GM21360 (cell line): ENCODE results near the gene PRDM1.
A peak's percentile ranks its signal among the peaks of the same experiment; 100 is the strongest.

Source experiments
- ATAC-seq: cut with Tn5 transposase; IDR thresholded peaks from one replicate; pipeline ENCODE4 v1.9.1; 2021; ENCODE audit warnings: mild to moderate bottlenecking, moderate library complexity; ENCODE audit not compliant: unreplicated experiment

Gene PRDM1

DNA sequence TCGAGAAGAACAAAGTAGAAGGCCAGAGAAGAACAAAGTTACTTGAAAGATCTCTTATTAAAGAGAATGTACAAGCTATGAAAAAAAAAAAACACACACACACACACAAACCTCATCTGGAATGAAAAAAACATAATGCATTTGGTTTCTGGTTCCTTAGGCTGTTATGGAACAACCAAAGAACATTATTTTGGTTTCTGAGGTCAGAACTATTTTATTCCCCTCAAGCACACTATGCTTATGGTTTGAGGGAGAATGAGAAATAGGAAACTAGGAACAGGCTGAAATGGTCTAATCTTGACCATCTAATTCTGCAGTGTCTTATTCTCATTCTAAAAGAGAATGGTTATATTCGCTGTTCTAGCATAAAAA is 8.8 kb downstream of the PRDM1 start:
- ATAC-seq = no peak

DNA sequence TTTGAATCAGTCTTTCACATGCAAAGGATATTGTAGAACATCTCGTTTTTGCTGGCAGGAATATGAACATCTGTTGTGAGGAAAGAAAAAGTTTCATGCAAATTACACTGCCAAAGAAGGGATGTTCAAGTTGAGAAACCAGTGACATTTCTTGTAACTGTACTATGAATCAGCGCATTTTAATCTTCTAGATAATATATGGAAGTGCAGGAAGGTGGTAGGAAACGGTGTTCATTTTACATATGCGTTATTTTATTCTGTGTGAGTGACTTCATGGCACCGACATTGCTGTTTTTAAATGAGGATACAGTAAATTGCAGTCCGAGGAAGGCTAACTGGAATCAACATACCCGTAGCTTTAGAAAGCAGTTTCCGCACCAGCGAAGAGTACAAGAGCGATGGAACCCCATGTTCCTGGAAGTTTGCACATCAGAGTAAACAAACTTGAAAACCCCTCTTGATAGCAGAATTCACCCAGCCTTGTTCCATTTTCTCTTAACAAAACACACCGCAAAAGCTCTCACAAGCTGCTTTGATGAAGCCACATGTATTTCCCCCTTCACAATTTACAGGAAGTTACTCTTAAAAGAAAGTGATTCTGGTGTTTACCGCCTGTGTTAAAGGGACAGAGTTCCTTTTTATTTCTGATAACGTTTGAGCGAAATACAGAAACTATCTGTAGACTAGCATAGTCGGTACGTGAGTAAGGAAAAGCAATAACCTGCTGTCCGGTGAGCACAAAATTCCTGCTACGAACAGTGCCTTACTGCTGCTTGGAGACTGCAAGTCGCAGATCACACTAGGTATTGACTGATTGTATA is 11.5 kb downstream of the PRDM1 start:
- peak; percentile 43 for ATAC-seq

DNA sequence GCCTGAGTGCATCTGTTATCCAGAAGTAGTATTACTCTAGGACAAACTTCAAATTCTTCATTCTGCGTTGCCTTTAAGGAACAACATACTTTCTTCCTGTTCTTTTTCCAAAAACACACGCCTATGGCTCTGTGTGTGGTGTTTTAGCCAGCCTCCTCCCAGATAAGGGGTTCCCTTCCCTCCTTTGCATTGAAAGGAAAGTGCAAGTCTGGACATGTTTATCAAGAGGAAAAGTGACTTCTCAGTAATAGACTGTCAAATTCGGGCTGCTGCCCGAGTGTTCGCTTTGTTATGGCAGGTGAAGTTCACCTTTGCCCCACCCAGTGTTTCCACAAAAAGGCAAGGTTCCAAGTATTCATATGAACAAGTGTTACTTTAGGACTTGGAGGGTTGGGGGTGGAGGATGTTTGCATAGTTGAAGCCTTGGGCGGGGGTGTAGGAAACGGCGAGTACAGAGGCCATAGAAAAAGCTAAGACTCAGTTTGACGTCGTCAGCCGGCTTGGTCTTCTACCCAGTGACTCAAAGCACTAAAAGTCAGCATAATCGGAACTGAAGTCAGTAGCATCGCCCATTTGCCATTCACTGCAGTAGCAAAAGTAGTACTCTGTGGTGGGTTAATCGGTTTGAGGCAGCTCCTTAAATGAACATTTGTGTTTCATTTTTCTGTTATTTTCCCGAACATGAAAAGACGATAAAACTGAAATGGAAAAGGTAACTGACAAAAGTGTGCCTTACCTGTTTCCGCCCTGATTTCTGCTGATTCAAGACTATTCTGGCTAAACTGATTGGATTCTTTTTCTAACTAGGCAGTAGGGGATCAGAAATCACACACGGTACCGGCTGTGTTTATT is 12.5 kb downstream of the PRDM1 start:
- ATAC-seq = peak; percentile 38

DNA sequence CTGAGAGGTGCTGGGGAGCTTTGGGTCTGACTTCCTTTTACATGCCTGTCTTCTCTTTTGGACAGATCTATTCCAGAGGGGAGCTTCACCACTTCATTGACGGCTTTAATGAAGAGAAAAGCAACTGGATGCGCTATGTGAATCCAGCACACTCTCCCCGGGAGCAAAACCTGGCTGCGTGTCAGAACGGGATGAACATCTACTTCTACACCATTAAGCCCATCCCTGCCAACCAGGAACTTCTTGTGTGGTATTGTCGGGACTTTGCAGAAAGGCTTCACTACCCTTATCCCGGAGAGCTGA is 13.1 kb downstream of the PRDM1 start:
- ATAC-seq = no peak

DNA sequence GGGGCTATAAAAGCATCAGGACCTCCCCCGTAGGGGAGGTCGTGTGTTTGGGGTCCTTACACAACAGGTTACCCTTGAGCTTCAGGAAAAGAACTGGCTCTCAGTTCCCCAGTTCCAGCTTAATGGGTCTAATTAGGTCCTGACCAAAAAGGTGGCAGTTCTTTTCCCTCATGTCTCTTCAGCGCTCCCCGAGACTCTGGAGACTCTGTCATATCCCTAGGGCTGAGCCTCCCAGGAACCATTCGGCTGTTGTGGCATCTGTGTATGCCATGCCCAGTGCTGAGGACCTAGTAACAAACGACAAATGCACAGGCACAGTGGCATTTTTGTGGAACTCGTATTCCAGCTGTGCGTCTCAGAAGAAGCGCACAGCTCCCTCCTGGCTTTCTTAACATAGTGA is 14.6 kb downstream of the PRDM1 start:
- ATAC-seq = no peak

DNA sequence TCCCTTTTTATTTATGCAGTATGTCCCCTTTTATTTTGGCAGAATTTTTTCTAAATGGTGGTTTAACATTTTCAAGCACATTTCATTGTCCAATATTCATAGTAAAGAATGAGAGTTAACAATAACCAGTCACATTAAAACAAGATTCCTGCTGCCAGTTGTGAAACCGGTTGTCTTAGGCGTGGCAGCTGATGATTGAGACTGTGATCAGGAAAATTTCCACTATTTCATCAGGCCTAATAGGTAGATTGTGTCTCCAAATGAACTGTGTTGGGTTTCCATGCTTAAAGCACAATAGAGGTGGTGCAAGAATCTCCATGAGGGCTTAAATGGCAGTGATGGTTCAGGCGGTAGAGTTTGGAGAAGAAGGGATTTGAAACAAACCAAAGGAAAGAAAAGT is 15.3 kb downstream of the PRDM1 start:
- no peak for ATAC-seq

DNA sequence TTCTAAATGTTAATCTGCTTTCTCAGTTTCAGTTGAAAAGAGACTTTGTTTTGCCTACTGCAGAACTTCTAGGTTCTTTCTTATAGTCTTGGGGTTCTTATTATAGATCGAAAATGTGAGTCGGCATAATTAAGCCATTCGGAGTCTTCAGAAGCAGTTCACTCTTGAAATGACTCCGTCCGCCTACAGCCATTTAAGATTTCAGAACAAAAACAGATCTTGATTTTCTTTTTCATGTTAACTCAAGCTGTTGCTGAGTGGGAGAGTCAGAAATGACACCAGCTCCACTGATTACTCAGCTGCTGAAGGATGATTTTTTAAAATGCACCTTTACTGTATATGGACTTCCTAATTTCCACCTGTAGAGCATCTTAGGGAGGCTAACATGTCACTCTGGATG is 15.9 kb downstream of the PRDM1 start:
- peak; percentile 63 for ATAC-seq

DNA sequence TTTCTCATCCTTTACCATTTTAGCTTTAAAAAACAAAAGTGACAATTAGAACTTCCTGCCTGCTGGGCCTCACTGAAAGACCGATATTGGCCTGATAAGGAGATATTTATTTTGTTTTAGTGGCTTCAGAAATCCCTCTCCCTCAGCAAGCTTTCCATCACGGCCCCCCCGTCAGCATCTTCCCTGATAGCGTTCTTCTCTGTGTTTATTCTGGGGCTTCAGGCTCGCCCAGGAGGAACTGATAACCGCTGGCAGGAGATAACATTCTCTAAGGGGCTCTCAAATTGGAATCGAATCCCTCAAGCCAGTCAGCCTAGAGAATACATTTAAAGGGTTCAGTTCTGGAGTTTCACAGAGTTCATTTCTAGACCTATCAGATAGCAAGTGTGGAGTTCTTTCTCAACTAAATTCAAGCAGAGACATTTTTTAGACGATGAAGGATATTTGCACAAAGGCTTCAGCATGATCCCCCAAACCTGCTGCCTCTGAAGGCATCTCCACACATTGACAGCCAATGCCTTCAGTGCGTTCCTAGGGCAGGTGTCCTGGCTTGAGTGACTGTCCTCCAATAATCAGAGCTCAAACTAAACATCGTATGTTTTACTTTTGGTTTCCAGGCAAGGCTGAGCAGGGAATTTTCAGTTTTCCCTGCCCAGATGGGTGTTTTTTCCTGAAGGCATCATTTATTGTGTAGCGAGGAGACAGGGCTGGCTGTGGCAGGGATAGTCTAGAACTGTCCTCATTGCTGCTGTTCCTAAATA is 17.0 kb downstream of the PRDM1 start:
- ATAC-seq = no peak

DNA sequence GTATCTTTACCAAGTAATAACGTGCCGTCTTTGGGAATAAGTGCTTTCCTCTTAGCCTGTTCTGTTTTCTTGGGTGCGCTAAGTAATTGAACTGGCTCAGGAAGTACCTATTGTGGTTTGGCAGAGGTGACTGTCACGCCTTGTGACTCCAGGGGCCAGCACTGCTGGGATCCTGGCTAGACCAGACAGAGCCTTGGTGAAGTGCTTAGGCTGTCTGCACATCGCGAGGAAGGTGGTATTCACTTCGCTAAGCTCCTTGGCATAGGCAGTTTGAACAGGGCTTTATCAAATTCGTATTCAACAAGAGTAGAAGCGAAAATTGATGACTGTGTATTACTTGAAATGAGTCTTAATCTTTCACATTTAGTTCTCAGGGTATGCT is 17.6 kb downstream of the PRDM1 start:
- peak; percentile 34 for ATAC-seq

DNA sequence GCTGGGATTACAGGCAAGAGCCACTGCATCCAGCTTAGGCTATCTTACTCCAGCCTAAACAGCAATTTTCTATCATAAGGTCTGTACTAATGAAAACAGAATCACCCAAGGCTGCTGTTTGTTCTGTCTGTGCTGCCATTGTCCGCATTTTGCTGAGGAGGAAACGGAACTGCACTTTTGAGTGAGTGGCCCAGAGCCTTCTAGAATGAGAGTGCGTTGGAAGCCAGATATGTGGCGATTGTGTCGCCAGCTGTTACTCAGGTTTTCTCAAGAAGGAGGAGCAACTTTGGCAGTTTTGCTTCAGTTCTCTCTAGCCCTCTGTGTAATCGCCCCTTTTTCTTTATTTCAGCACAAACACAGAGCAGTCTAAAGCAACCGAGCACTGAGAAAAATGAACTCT is 18.3 kb downstream of the PRDM1 start:
- no peak for ATAC-seq

DNA sequence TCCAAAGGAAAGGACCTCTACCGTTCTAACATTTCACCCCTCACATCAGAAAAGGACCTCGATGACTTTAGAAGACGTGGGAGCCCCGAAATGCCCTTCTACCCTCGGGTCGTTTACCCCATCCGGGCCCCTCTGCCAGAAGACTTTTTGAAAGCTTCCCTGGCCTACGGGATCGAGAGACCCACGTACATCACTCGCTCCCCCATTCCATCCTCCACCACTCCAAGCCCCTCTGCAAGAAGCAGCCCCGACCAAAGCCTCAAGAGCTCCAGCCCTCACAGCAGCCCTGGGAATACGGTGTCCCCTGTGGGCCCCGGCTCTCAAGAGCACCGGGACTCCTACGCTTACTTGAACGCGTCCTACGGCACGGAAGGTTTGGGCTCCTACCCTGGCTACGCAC is 18.8 kb downstream of the PRDM1 start:
- no peak for ATAC-seq

DNA sequence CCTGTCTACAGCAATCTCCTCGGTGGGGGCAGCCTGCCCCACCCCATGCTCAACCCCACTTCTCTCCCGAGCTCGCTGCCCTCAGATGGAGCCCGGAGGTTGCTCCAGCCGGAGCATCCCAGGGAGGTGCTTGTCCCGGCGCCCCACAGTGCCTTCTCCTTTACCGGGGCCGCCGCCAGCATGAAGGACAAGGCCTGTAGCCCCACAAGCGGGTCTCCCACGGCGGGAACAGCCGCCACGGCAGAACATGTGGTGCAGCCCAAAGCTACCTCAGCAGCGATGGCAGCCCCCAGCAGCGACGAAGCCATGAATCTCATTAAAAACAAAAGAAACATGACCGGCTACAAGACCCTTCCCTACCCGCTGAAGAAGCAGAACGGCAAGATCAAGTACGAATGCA is 19.4 kb downstream of the PRDM1 start:
- no peak for ATAC-seq

DNA sequence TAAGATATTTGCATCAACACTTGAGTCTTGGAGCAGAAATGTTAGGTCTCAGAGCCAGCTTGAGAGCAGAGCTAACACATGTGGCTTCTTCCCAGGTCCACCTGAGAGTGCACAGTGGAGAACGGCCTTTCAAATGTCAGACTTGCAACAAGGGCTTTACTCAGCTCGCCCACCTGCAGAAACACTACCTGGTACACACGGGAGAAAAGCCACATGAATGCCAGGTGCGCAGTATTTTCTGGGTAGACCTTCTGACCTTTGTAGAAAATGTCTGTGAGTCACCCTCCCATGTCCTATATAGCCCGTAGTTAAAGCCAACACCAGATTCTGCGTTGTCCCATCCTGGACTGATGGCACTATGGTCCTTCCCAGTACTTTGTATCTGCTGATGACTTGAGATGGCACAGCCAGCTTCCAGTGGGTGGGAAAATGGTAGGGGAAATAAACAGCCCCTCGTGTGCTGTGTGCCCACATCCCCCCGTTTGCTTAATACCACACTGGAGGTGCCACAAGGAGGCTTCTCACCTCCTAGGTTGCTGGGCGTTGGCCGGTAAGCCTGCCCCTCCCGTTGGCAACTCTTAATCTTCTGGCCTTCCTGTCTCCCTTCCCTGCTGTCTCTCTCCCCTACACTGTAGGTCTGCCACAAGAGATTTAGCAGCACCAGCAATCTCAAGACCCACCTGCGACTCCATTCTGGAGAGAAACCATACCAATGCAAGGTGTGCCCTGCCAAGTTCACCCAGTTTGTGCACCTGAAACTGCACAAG is 20.3 kb downstream of the PRDM1 start:
- no peak for ATAC-seq

DNA sequence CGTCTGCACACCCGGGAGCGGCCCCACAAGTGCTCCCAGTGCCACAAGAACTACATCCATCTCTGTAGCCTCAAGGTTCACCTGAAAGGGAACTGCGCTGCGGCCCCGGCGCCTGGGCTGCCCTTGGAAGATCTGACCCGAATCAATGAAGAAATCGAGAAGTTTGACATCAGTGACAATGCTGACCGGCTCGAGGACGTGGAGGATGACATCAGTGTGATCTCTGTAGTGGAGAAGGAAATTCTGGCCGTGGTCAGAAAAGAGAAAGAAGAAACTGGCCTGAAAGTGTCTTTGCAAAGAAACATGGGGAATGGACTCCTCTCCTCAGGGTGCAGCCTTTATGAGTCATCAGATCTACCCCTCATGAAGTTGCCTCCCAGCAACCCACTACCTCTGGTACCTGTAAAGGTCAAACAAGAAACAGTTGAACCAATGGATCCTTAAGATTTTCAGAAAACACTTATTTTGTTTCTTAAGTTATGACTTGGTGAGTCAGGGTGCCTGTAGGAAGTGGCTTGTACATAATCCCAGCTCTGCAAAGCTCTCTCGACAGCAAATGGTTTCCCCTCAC is 21.0 kb downstream of the PRDM1 start:
- ATAC-seq = no peak

DNA sequence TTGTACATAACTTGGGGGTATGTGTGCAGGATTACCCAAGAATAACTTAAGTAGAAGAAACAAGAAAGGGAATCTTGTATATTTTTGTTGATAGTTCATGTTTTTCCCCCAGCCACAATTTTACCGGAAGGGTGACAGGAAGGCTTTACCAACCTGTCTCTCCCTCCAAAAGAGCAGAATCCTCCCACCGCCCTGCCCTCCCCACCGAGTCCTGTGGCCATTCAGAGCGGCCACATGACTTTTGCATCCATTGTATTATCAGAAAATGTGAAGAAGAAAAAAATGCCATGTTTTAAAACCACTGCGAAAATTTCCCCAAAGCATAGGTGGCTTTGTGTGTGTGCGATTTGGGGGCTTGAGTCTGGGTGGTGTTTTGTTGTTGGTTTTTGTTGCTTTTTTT is 22.0 kb downstream of the PRDM1 start:
- ATAC-seq = no peak

DNA sequence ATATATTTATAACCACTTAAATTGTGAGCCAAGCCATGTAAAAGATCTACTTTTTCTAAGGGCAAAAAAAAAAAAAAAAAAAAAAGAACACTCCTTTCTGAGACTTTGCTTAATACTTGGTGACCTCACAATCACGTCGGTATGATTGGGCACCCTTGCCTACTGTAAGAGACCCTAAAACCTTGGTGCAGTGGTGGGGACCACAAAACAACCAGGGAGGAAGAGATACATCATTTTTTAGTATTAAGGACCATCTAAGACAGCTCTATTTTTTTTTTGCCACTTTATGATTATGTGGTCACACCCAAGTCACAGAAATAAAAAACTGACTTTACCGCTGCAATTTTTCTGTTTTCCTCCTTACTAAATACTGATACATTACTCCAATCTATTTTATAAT is 22.9 kb downstream of the PRDM1 start:
- ATAC-seq = no peak

DNA sequence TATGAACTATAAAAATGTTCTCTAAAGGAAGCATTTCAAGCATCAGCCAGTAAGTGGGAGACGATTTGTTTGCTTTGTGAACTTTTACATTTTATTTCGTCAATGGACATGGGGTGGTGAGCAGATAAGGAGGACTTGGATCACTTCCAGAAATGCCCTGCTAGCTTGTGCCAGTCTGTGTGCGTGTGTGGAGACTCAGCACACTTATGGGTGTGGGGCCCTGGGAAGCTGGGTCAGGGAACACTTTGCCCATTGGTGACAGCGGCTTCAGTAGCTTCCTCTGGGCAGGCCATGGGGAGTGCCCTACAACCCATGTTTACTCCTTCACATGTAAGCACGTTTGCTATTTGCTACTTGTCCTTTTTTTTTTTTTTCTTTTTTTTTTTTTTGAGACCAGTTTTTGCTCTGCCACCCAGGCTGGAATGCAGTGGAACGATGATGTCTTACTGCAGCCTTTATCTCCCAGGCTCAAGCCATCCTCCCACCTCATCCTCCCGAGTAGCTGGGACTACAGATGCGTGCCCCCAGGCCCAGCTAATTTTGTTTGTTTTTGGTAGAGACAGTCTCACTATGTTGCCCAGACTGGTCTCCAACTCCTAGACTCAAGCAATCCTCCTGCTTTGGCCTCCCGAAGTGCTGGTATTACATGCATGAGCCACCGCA is 24.2 kb downstream of the PRDM1 start:
- no peak for ATAC-seq

DNA sequence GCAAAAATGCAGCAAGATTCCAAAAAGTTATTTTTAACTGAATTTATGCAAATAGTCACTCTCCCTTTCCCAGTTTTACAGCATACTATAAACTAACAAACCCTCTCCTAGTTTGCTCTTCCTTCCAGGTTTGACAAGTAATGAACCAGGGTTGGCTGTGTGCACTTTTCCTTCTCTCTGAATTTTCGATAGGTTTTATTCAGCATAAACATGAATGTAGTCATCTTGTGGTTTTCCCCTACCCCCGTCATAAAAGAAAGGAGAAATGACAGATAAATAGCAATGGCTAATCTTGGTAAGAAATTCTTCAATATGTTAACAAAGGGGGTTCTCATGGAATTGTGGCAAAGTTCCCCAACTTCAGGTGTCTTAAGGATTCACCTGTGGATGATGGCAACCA is 26.3 kb downstream of the PRDM1 start:
- no peak for ATAC-seq

DNA sequence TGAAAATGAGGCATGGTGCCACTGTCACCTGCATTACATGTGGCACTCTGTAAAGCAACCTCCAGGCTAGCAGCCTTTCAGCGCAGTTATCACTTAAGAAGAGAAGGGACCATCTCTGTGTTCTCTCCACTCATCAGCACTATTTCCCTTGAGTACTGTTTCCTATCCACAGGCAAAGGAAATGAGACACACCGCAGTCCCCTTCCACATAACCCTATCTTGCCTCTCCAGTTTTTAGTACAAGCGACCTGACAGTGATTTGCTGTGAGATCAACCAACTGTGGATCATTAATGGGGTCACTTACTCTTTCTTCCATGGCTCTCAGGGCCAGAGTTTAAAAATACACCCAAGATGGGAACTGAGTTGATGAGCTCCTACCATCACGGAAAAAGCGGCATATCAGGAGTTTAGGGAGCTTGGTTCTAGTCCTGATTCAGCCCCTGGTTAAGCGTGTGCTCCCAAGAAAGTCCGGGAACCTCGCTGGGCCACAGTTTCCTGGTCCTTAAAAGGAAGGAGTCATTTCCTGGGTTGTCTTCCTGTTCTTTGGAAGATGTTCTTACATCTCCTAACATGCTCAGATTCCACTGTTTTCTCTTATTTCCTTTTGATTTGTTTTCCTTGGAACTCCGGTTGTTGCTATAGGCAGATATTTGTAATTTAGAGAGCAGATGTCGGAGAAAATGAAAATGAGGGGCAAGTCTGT is 27.3 kb downstream of the PRDM1 start:
- no peak for ATAC-seq

DNA sequence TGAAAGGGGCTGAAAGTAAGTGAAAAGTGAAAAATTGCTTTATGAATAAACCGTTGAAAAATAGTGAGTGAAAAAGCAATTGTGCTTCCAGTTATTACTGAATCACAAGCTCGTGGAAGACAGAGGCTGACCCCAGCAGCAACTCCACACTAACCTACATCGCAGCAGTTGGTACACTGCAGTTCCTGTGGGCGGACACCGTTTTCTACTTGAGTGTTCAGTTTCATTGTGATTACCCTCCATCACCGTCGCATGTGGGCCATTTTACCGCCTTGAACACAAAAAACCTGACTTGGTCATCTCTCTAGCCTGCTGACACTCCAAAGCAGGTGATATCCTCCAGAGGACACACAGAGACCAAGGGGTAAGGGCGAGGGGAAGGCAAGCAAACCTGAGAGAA is 28.4 kb downstream of the PRDM1 start:
- ATAC-seq = peak; percentile 82
